HG03280 (cell line): ENCODE data around the gene DCD.
"Not testable (repeated sequence)": the region's sequence is repeated elsewhere in the genome, so short reads cannot be mapped to it uniquely, and the experiment has no call there.

Experiments
- ATAC-seq: cut with Tn5 transposase; IDR thresholded peaks from one replicate; pipeline ENCODE4 v1.9.1; 2021; ENCODE audit warnings: mild to moderate bottlenecking, moderate library complexity; ENCODE audit not compliant: unreplicated experiment

DCD gene

GRCh38 chr12:54654926-54655325 is 6.8 kb upstream of the DCD start:
- no peak for ATAC-seq

GRCh38 chr12:54653025-54653424 is 4.9 kb upstream of the DCD start:
- ATAC-seq, result no peak

- no peak for ATAC-seq
Measured at GRCh38 chr12:54650889-54651288, 2.7 kb upstream of the DCD start.

GRCh38 chr12:54650409-54650808 is 2.2 kb upstream of the DCD start:
- ATAC-seq, result no peak

GRCh38 chr12:54649825-54650224 is 1.7 kb upstream of the DCD start:
- no peak for ATAC-seq

- no peak for ATAC-seq
Measured at GRCh38 chr12:54641554-54641953, 6.6 kb downstream of the DCD start.

GRCh38 chr12:54641089-54641488 is 7.1 kb downstream of the DCD start:
- ATAC-seq, result no peak

- not testable (repeated sequence) for ATAC-seq
Measured at GRCh38 chr12:54639112-54639511, 9.1 kb downstream of the DCD start.

- no peak for ATAC-seq
Measured at GRCh38 chr12:54634795-54635194, 13.4 kb downstream of the DCD start, which contains the start of gene LACRT. Gene LACRT (minus strand): TSS chr12:54634895. CDS start chr12:54634841, 54 bp downstream.

- no peak for ATAC-seq
Measured at GRCh38 chr12:54631988-54632728, 16.0 kb downstream of the DCD start.

- no peak for ATAC-seq
Measured at GRCh38 chr12:54631551-54631950, 16.6 kb downstream of the DCD start.

- no peak for ATAC-seq
Measured at GRCh38 chr12:54629925-54630324, 18.2 kb downstream of the DCD start.

- ATAC-seq, result no peak
Measured at GRCh38 chr12:54628186-54628846, 19.8 kb downstream of the DCD start.

GRCh38 chr12:54627304-54627703 is 20.9 kb downstream of the DCD start:
- ATAC-seq, result no peak

- no peak for ATAC-seq
Measured at GRCh38 chr12:54625598-54625997, 22.6 kb downstream of the DCD start.

GRCh38 chr12:54624315-54625279 is 23.6 kb downstream of the DCD start:
- ATAC-seq, result no peak

- no peak for ATAC-seq
Measured at GRCh38 chr12:54622463-54623183, 25.5 kb downstream of the DCD start.

- no peak for ATAC-seq
Measured at GRCh38 chr12:54616933-54617680, 31.1 kb downstream of the DCD start.

GRCh38 chr12:54612225-54612750 is 35.9 kb downstream of the DCD start:
- ATAC-seq, result no peak

- ATAC-seq, result no peak
Measured at GRCh38 chr12:54611715-54612149, 36.4 kb downstream of the DCD start.
